ENCODE results near the gene NSMF. TPM values are rescaled to one million over a fixed set of nuclear protein-coding genes. Genes with fewer than 3 reads are reported as not detected.

NSMF gene
- total and polyA plus RNA-seq, 2 of the 4 experiments (the other 2 are of a cell fraction): 7.7 to 40.9 TPM

DNA sequence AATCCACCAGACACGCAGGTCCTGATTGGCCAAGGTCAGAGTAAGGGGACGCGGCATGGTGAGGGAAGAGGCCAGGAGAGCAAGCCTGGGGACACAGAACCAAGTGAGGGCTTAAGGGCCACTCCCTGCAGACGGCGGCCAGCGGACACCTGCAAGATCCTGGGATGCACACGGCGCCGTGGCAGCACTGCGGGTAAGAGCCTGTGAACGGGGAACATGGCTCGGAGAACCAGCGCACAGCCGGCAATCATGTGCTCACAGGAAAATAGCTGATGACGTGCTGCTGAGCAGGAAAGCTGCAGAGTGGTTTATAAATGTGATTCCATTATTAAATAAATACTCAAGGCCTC is 27.0 kb upstream of the NSMF start:
- peaks cover 28% of the 10 kb centered on the region for H3K27me3 ChIP-seq (ENCODE audit: control insufficient read depth, insufficient read depth, low read length)
- H3K79me1 ChIP-seq (ENCODE audit: low read depth in 1 of 2, low read length in 2 of 2): no peaks in the 10 kb centered on the region
- CTCF ChIA-PET: no interaction called here
- H4K91ac ChIP-seq (ENCODE audit: insufficient read depth, low read depth, low read length): no peak overlapping the region
- H2AK9ac ChIP-seq (replicated peaks; ENCODE audit: low read depth, low read length, poor library complexity): peak overlapping the region; percentile 55
- no peak overlapping the region for H3K9ac ChIP-seq (ENCODE audit: low read depth, low read length)
- in situ Hi-C loops (cut with MboI; ENCODE audit: low sequenced_read_pairs) (no loop called here), dilution Hi-C loops (cut with HindIII; ENCODE audit: low sequenced_read_pairs, unreplicated experiment) (no loop called here), intact Hi-C loops (cut with micrococcal nuclease) (no loop called here)
- no peak overlapping the region for H3K14ac ChIP-seq (replicated peaks; ENCODE audit: low read depth, low read length)
- H3K9me1 ChIP-seq (ENCODE audit: insufficient read depth, low read length): peaks cover 4% of the 10 kb centered on the region
- no peak overlapping the region for H4K5ac ChIP-seq (ENCODE audit: low read depth, low read length)
- H3K4ac ChIP-seq (ENCODE audit: low read depth, low read length): no peak overlapping the region
- H2BK20ac ChIP-seq (ENCODE audit: low read depth, low read length): no peak overlapping the region
- H2BK5ac ChIP-seq (ENCODE audit: low read depth, low read length, poor library complexity, severe bottlenecking): no peak overlapping the region
- WGBS, 2 experiments (ENCODE audit: extremely low coverage in 2 of 2, insufficient read length in 1 of 2): 95% methylated on average over 3 of the region's 15 CpGs; no CpG with 5 or more reads in 1 of the 2 experiments
- DNase-seq: no peak
- H3K4me1 ChIP-seq (ENCODE audit: control insufficient read depth, insufficient read depth, low read length): peaks cover 6% of the 10 kb centered on the region
- TF ChIP-seq BHLHE40 (IDR thresholded peaks at IDR 0.05; ENCODE audit: low read depth, low read length) (no peak), POLR2A (IDR thresholded peaks at IDR 0.05; ENCODE audit: low read depth, low read length) (no peak), CHD1 (IDR thresholded peaks at IDR 0.05; ENCODE audit: low read depth, low read length) (no peak), MAZ (IDR thresholded peaks at IDR 0.05; ENCODE audit: borderline replicate concordance, low read depth, low read length) (no peak), RCOR1 (IDR thresholded peaks at IDR 0.05; ENCODE audit: insufficient replicate concordance, low read length) (no peak), CEBPB (IDR thresholded peaks at IDR 0.05; ENCODE audit: low read depth, low read length) (no peak)
- TF ChIP-seq, protein P1, sequence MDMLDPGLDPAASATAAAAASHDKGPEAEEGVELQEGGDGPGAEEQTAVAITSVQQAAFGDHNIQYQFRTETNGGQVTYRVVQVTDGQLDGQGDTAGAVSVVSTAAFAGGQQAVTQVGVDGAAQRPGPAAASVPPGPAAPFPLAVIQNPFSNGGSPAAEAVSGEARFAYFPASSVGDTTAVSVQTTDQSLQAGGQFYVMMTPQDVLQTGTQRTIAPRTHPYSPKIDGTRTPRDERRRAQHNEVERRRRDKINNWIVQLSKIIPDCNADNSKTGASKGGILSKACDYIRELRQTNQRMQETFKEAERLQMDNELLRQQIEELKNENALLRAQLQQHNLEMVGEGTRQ (IDR thresholded peaks at IDR 0.05; ENCODE audit: low read depth, low read length): no peak
- TF ChIP-seq, protein P2, sequence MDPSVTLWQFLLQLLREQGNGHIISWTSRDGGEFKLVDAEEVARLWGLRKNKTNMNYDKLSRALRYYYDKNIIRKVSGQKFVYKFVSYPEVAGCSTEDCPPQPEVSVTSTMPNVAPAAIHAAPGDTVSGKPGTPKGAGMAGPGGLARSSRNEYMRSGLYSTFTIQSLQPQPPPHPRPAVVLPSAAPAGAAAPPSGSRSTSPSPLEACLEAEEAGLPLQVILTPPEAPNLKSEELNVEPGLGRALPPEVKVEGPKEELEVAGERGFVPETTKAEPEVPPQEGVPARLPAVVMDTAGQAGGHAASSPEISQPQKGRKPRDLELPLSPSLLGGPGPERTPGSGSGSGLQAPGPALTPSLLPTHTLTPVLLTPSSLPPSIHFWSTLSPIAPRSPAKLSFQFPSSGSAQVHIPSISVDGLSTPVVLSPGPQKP (IDR thresholded peaks at IDR 0.05; ENCODE audit: borderline replicate concordance, low read depth, low read length): no peak
- TF ChIP-seq, protein P3, sequence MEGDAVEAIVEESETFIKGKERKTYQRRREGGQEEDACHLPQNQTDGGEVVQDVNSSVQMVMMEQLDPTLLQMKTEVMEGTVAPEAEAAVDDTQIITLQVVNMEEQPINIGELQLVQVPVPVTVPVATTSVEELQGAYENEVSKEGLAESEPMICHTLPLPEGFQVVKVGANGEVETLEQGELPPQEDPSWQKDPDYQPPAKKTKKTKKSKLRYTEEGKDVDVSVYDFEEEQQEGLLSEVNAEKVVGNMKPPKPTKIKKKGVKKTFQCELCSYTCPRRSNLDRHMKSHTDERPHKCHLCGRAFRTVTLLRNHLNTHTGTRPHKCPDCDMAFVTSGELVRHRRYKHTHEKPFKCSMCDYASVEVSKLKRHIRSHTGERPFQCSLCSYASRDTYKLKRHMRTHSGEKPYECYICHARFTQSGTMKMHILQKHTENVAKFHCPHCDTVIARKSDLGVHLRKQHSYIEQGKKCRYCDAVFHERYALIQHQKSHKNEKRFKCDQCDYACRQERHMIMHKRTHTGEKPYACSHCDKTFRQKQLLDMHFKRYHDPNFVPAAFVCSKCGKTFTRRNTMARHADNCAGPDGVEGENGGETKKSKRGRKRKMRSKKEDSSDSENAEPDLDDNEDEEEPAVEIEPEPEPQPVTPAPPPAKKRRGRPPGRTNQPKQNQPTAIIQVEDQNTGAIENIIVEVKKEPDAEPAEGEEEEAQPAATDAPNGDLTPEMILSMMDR (conservative IDR thresholded peaks at IDR 0.05; ENCODE audit: low read depth, low read length): no peak
- H3K4me2 ChIP-seq (ENCODE audit: low read depth, low read length): no peak overlapping the region
- BruUV-seq (replicated peaks): no TSS peak
- no peak overlapping the region for H2AFZ ChIP-seq (replicated peaks; ENCODE audit: low read length, poor library complexity)
- no peak overlapping the region for H3K18ac ChIP-seq (ENCODE audit: low read depth, low read length)
- no peak overlapping the region for H3K4me3 ChIP-seq (ENCODE audit: insufficient read depth, low read depth, low read length)
- H2BK120ac ChIP-seq (ENCODE audit: low read depth, low read length): no peak overlapping the region
- no peak overlapping the region for H2BK15ac ChIP-seq (ENCODE audit: low read depth, low read length)
- no peak overlapping the region for H3K23ac ChIP-seq (ENCODE audit: low read depth, low read length)
- H2AK5ac ChIP-seq (ENCODE audit: low read depth, low read length): no peak overlapping the region
- no peaks in the 10 kb centered on the region for H3K9me3 ChIP-seq (ENCODE audit: control insufficient read depth, insufficient read depth, low read length)
- H4K8ac ChIP-seq (ENCODE audit: low read depth in 2 of 2, low read length in 2 of 2): no peak overlapping the region
- no peak overlapping the region for H3K56ac ChIP-seq (ENCODE audit: extremely low read depth, insufficient read depth, low read length)
- ATAC-seq (ENCODE audit: low read depth): no peak
- no peak overlapping the region for H3K27ac ChIP-seq (ENCODE audit: insufficient read depth, low read length)
- H3K36me3 ChIP-seq (ENCODE audit: control insufficient read depth, insufficient read depth, low read length): no peaks in the 10 kb centered on the region
- peaks cover 6% of the 10 kb centered on the region; the same call in 1 of the 2 replicates for H4K20me1 ChIP-seq (ENCODE audit: insufficient read depth, low read length)
- POLR2A ChIA-PET (ENCODE audit: unreplicated experiment): no interaction called here

Measured in IMR-90 (cell line).